Activated CD4-positive, alpha-beta T cell treated with anti-CD3 and anti-CD28 coated beads, Interleukin-2, amount 10 ng/mL, durations not matched to agents 7 days and 5 days (primary cell): Measurements from ENCODE around the gene ZNF768. TPM values are rescaled to one million over a fixed set of nuclear protein-coding genes. Genes with fewer than 3 reads are reported as not detected.
A peak's percentile ranks its signal among the peaks of the same experiment; 100 is the strongest.
"Not testable (repeated sequence)": the region's sequence is repeated elsewhere in the genome, so short reads cannot be mapped to it uniquely, and the experiment has no call there.

Source experiments
- CTCF ChIA-PET: fragments of 350-600 bp; sonication (Branson Sonifier 250); formaldehyde crosslinking; loops from one replicate; lab custom pipeline; 2021; ENCODE audit warnings: antibody characterized with exemption; lab: Charles Lee
- POLR2A ChIA-PET: fragments of 350-600 bp; sonication (Branson Sonifier 250); formaldehyde crosslinking; loops from one replicate; lab custom pipeline; 2021; ENCODE audit warnings: antibody characterized with exemption; lab: Charles Lee
- DNase-seq: peaks from one replicate; pipeline ENCODE4 v3.0.0-alpha.2; 2020
- H3K27ac Mint-ChIP-seq: one replicate; pipeline ENCODE4 v1.8.0; 2021; ENCODE audit warnings: mild to moderate bottlenecking, moderate library complexity, mixed read lengths
- H3K27me3 Mint-ChIP-seq: one replicate; pipeline ENCODE4 v1.8.0; 2021; ENCODE audit warnings: mixed read lengths
- H3K36me3 Mint-ChIP-seq: one replicate; pipeline ENCODE4 v1.8.0; 2021; ENCODE audit warnings: low read depth, mixed read lengths
- H3K4me1 Mint-ChIP-seq: one replicate; pipeline ENCODE4 v1.8.0; 2021; ENCODE audit warnings: mixed read lengths
- H3K4me3 Mint-ChIP-seq: one replicate; pipeline ENCODE4 v1.8.0; 2021; ENCODE audit warnings: mild to moderate bottlenecking, moderate library complexity, mixed read lengths
- H3K9me3 Mint-ChIP-seq: one replicate; pipeline ENCODE4 v1.8.0; 2021; ENCODE audit warnings: mixed read lengths
- total RNA-seq, 2 experiments: library from RNA; stranded (reverse); gene quantifications; one replicate each; pipeline ENCODE4 v1.2.3, GENCODE V29; 2021

ZNF768 gene
- total RNA-seq, 2 experiments from 2014 or later, result 1.9 to 2.6 TPM

- no peaks in the 10 kb centered on the region for H3K27me3 Mint-ChIP-seq
- no peaks in the 10 kb centered on the region for H3K9me3 Mint-ChIP-seq
- CTCF ChIA-PET, result interaction anchor here (0.7 to 3.1 kb wide), 5 partner anchors 8 to 200 kb away, joined by 3 to 11 read pairs (median 3); no protein-coding TSS in a partner anchor
- peak overlapping the region; percentile 19 for H3K27ac Mint-ChIP-seq
- peaks cover 51% of the 10 kb centered on the region for H3K4me1 Mint-ChIP-seq
- POLR2A ChIA-PET, result no interaction called here
- no peak for DNase-seq
- peaks cover 69% of the 10 kb centered on the region for H3K36me3 Mint-ChIP-seq
- no peak overlapping the region for H3K4me3 Mint-ChIP-seq
Observed at GRCh38 chr16:30488764-30489605, 37.4 kb downstream of the ZNF768 start.

GRCh38 chr16:30485818-30486436 is 40.4 kb downstream of the ZNF768 start:
- no peaks in the 10 kb centered on the region for H3K27me3 Mint-ChIP-seq
- H3K4me3 Mint-ChIP-seq, result no peak overlapping the region

GRCh38 chr16:30484887-30485286 is 41.5 kb downstream of the ZNF768 start:
- no peak for DNase-seq
- POLR2A ChIA-PET, result interaction anchor here (0.8 kb wide), 1 partner anchor 11 kb away, joined by 3 read pairs; no protein-coding TSS in a partner anchor
- Mint-ChIP-seq H3K4me3 (no peak overlapping the region), H3K9me3 (no peaks in the 10 kb centered on the region), H3K27me3 (no peaks in the 10 kb centered on the region), H3K36me3 (peaks cover 75% of the 10 kb centered on the region), H3K4me1 (peaks cover 63% of the 10 kb centered on the region), H3K27ac (no peak overlapping the region)
- CTCF ChIA-PET, result interaction anchor here (2.2 kb wide), 1 partner anchor 55 kb away, joined by 5 read pairs; the partner anchor contains the start of gene DCTPP1

More at GRCh38 chr16:30485818-30486436, 40.4 kb downstream of the ZNF768 start:
- Mint-ChIP-seq H3K27ac (no peak overlapping the region), H3K36me3 (peaks cover 75% of the 10 kb centered on the region), H3K9me3 (no peaks in the 10 kb centered on the region), H3K4me1 (peaks cover 63% of the 10 kb centered on the region)
- CTCF ChIA-PET, result interaction anchor here (0.7 to 3.1 kb wide), 5 partner anchors 9 to 56 kb away, joined by 3 to 11 read pairs (median 4); partner anchors contain the start of gene DCTPP1
- no peak for DNase-seq
- POLR2A ChIA-PET, result no interaction called here

- Mint-ChIP-seq H3K4me1 (peaks cover 65% of the 10 kb centered on the region), H3K27ac (peak overlapping the region; percentile 74), H3K9me3 (no peaks in the 10 kb centered on the region), H3K36me3 (peaks cover 76% of the 10 kb centered on the region), H3K4me3 (no peak overlapping the region), H3K27me3 (no peaks in the 10 kb centered on the region)
- DNase-seq, result no peak
- ChIA-PET CTCF (interaction anchor here (0.6 to 1.3 kb wide), 2 partner anchors 11 to 62 kb away, joined by 3 to 4 read pairs; no protein-coding TSS in a partner anchor), POLR2A (no interaction called here)
Observed at GRCh38 chr16:30482366-30482765, 44.0 kb downstream of the ZNF768 start.

GRCh38 chr16:30481381-30481780 is 45.0 kb downstream of the ZNF768 start:
- no peaks in the 10 kb centered on the region for H3K27me3 Mint-ChIP-seq
- H3K4me1 Mint-ChIP-seq, result peaks cover 72% of the 10 kb centered on the region
- CTCF ChIA-PET, result interaction anchor here (0.7 to 2.2 kb wide), 9 partner anchors 12 to 129 kb away, joined by 3 to 9 read pairs (median 4); partner anchors contain the start of gene SEPHS2

GRCh38 chr16:30478766-30479478 is 47.4 kb downstream of the ZNF768 start:
- Mint-ChIP-seq H3K4me1 (peaks cover 77% of the 10 kb centered on the region), H3K4me3 (no peak overlapping the region), H3K9me3 (no peaks in the 10 kb centered on the region), H3K36me3 (peaks cover 82% of the 10 kb centered on the region), H3K27me3 (no peaks in the 10 kb centered on the region), H3K27ac (peak overlapping the region; percentile 71)
- DNase-seq, result no peak
- POLR2A ChIA-PET, result no interaction called here
- CTCF ChIA-PET, result interaction anchor here (0.7 to 2.2 kb wide), 5 partner anchors 30 to 272 kb away, joined by 3 to 9 read pairs (median 4); partner anchors contain the start of genes DCTPP1 and SEPHS2

More at GRCh38 chr16:30481381-30481780, 45.0 kb downstream of the ZNF768 start:
- Mint-ChIP-seq H3K9me3 (no peaks in the 10 kb centered on the region), H3K4me3 (no peak overlapping the region), H3K27ac (no peak overlapping the region), H3K36me3 (peaks cover 83% of the 10 kb centered on the region)
- POLR2A ChIA-PET, result interaction anchor here (0.6 to 0.7 kb wide), 2 partner anchors 17 to 23 kb away, joined by 3 to 4 read pairs; no protein-coding TSS in a partner anchor
- no peak for DNase-seq

GRCh38 chr16:30477773-30478172 is 48.6 kb downstream of the ZNF768 start:
- CTCF ChIA-PET, result interaction anchor here (0.6 to 1.3 kb wide), 5 partner anchors 9 to 135 kb away, joined by 3 to 8 read pairs (median 4); partner anchors contain the start of gene DCTPP1
- H3K36me3 Mint-ChIP-seq, result peaks cover 83% of the 10 kb centered on the region
- H3K4me3 Mint-ChIP-seq, DNase-seq, POLR2A ChIA-PET, H3K27me3 Mint-ChIP-seq, H3K9me3 Mint-ChIP-seq: not testable (repeated sequence)
- peak overlapping the region; percentile 79 for H3K27ac Mint-ChIP-seq
- H3K4me1 Mint-ChIP-seq, result peaks cover 69% of the 10 kb centered on the region

- Mint-ChIP-seq H3K4me1 (peaks cover 66% of the 10 kb centered on the region), H3K4me3 (no peak overlapping the region), H3K9me3 (no peaks in the 10 kb centered on the region), H3K27ac (peak overlapping the region; percentile 43), H3K36me3 (peaks cover 80% of the 10 kb centered on the region), H3K27me3 (no peaks in the 10 kb centered on the region)
- ChIA-PET CTCF (interaction anchor here (0.6 to 1.3 kb wide), 7 partner anchors 9 to 363 kb away, joined by 3 to 8 read pairs (median 4); partner anchors contain the start of gene DCTPP1), POLR2A (no interaction called here)
- DNase-seq, result no peak
Observed at GRCh38 chr16:30476991-30477390, 49.4 kb downstream of the ZNF768 start.

GRCh38 chr16:30474684-30475083 is 51.7 kb downstream of the ZNF768 start:
- Mint-ChIP-seq H3K4me1 (peaks cover 66% of the 10 kb centered on the region), H3K4me3 (peak overlapping the region; percentile 99), H3K27ac (peak overlapping the region; percentile 63), H3K9me3 (no peaks in the 10 kb centered on the region), H3K27me3 (no peaks in the 10 kb centered on the region), H3K36me3 (peaks cover 65% of the 10 kb centered on the region)
- ChIA-PET CTCF (interaction anchor here (0.8 to 3.3 kb wide), 6 partner anchors 10 to 57 kb away, joined by 3 to 21 read pairs (median 5); partner anchors contain the start of gene DCTPP1), POLR2A (no interaction called here)
- no peak for DNase-seq

GRCh38 chr16:30474074-30474452 is 52.3 kb downstream of the ZNF768 start:
- DNase-seq, result no peak
- peak overlapping the region; percentile 99 for H3K4me3 Mint-ChIP-seq
- H3K36me3 Mint-ChIP-seq, result peaks cover 62% of the 10 kb centered on the region
- peak overlapping the region; percentile 92 for H3K27ac Mint-ChIP-seq
- peaks cover 68% of the 10 kb centered on the region for H3K4me1 Mint-ChIP-seq
- no peaks in the 10 kb centered on the region for H3K9me3 Mint-ChIP-seq
- ChIA-PET POLR2A (interaction anchor here (0.9 to 2.8 kb wide), 2 partner anchors 15 to 56 kb away, joined by 3 to 23 read pairs; no protein-coding TSS in a partner anchor), CTCF (interaction anchor here (0.6 to 3.3 kb wide), 10 partner anchors 9 to 141 kb away, joined by 3 to 21 read pairs (median 4); partner anchors contain the start of genes DCTPP1 and ZNF688)
- no peaks in the 10 kb centered on the region for H3K27me3 Mint-ChIP-seq
